Type B pancreatic cell (in vitro differentiated cells): ENCODE measurements around the gene INPP5K. TPM values are rescaled to one million over a fixed set of nuclear protein-coding genes. Genes with fewer than 3 reads are reported as not detected.

Experiments
- DNase-seq: peaks from one replicate; pipeline ENCODE4 v3.0.0; 2021; ENCODE audit warnings: mixed read lengths; ENCODE audit not compliant: unreplicated experiment; ENCODE audit errors: extremely low spot score
- H3K27ac Mint-ChIP-seq: 2 replicates; pipeline ENCODE4 v1.8.0; 2021; ENCODE audit warnings: mild to moderate bottlenecking, mixed read lengths
- H3K27me3 Mint-ChIP-seq: 2 replicates; pipeline ENCODE4 v1.8.0; 2021; ENCODE audit warnings: mixed read lengths
- H3K36me3 Mint-ChIP-seq: 2 replicates; pipeline ENCODE4 v1.8.0; 2021; ENCODE audit warnings: mixed read lengths
- H3K4me1 Mint-ChIP-seq: one replicate; pipeline ENCODE4 v1.8.0; 2021; ENCODE audit warnings: mixed read lengths; ENCODE audit not compliant: unreplicated experiment
- H3K4me3 Mint-ChIP-seq: 2 replicates; pipeline ENCODE4 v1.8.0; 2021; ENCODE audit warnings: mild to moderate bottlenecking, mixed read lengths
- H3K9me3 Mint-ChIP-seq: 2 replicates; pipeline ENCODE4 v1.8.0; 2021; ENCODE audit warnings: mixed read lengths
- total RNA-seq: library from RNA; stranded (reverse); gene quantifications from 2 replicates; pipeline ENCODE4 v1.2.1, GENCODE V29; 2021; ENCODE audit warnings: low replicate concordance
- TF ChIP-seq, protein P1 (sequence below): fragments of 200-600 bp; sonication (generic); conservative IDR thresholded peaks from 2 replicates; pipeline ENCODE4 v1.5.0; 2021; ENCODE audit warnings: antibody characterized with exemption, mild to moderate bottlenecking

INPP5K gene
- total RNA-seq, 1 donor from 2014 or later: 21.2 TPM

DNA sequence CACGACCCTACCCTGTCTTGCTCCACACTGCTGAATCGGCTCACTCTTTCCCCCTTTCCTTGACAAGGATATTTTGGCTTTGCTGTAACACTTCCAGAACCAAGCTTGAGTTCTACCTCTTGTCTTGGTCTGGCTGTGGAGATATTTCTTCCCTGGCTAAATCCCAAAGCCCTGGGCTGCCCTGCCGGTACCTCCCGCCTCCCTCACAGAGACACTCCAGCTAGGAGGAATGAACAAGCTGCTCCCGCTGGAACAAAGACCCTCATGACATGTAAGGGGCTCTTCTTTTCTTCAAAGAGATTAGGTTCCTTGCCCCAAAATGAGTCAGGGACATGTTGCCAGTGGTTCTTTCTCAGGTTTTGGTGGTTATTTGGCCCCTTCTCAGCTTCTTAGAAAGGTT lies 10.8 kb downstream of the INPP5K start:
- Mint-ChIP-seq H3K4me1 (peaks cover 12% of the 10 kb centered on the region), H3K9me3 (no peaks in the 10 kb centered on the region), H3K4me3 (no peak overlapping the region), H3K27me3 (no peaks in the 10 kb centered on the region), H3K27ac (no peak overlapping the region), H3K36me3 (peaks cover 4% of the 10 kb centered on the region)
- DNase-seq: no peak
- TF ChIP-seq, protein P1, sequence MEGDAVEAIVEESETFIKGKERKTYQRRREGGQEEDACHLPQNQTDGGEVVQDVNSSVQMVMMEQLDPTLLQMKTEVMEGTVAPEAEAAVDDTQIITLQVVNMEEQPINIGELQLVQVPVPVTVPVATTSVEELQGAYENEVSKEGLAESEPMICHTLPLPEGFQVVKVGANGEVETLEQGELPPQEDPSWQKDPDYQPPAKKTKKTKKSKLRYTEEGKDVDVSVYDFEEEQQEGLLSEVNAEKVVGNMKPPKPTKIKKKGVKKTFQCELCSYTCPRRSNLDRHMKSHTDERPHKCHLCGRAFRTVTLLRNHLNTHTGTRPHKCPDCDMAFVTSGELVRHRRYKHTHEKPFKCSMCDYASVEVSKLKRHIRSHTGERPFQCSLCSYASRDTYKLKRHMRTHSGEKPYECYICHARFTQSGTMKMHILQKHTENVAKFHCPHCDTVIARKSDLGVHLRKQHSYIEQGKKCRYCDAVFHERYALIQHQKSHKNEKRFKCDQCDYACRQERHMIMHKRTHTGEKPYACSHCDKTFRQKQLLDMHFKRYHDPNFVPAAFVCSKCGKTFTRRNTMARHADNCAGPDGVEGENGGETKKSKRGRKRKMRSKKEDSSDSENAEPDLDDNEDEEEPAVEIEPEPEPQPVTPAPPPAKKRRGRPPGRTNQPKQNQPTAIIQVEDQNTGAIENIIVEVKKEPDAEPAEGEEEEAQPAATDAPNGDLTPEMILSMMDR: no peak

- Mint-ChIP-seq H3K4me1 (peaks cover 12% of the 10 kb centered on the region), H3K9me3 (no peaks in the 10 kb centered on the region), H3K27me3 (no peaks in the 10 kb centered on the region), H3K4me3 (no peak overlapping the region), H3K27ac (no peak overlapping the region), H3K36me3 (peaks cover 4% of the 10 kb centered on the region)
- TF ChIP-seq, protein P1: no peak
- DNase-seq: no peak
Observed at GRCh38 chr17:1504866-1505265, 11.5 kb downstream of the INPP5K start.

DNA sequence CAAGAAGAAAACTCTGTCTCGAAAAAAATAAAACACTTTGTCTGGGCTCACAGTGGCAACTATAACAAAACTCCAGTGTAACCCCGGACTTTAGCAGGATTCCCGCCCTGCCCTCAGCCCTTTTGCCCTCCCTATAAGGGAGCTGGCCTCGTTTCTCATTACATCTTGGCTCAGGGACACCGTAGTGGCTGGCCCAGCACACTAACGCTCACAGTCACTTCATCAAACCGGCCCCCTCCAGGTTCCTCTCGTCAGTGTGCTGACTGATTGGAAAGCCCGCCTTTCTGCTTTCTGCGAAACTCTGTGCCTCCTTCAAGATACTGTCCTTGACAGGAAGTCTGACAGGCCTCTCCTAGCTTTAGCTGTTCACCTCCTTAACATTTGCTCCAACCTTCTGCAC lies 12.7 kb downstream of the INPP5K start:
- Mint-ChIP-seq H3K27me3 (no peaks in the 10 kb centered on the region), H3K4me3 (no peak overlapping the region), H3K4me1 (peaks cover 5% of the 10 kb centered on the region), H3K9me3 (no peaks in the 10 kb centered on the region), H3K27ac (no peak overlapping the region), H3K36me3 (no peaks in the 10 kb centered on the region)
- TF ChIP-seq, protein P1: no peak
- DNase-seq: no peak

DNA sequence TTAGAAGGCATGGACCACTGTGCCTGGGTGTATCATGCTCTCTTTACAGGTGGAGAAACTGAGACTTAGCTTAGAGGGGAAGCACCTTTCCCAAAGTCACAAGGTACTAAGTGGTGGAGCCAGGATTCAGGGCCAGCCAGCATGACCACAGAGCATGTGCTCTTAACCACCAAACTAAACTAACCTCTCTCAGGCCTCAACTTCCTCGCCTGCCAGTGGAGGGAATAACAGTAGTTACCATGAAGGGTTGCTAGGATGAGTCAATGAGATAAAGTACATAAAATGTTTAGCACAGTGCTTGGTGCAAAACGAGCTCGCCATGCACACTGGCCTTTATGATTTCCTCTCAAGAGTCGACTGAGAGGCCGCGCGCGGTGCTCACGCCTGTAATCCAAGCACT lies 17.5 kb downstream of the INPP5K start:
- TF ChIP-seq, protein P1: no peak
- Mint-ChIP-seq H3K27me3 (no peaks in the 10 kb centered on the region), H3K4me3 (no peak overlapping the region), H3K36me3 (no peaks in the 10 kb centered on the region), H3K27ac (peak overlapping the region; percentile 66), H3K9me3 (no peaks in the 10 kb centered on the region), H3K4me1 (peaks cover 6% of the 10 kb centered on the region)
- no peak for DNase-seq

DNA sequence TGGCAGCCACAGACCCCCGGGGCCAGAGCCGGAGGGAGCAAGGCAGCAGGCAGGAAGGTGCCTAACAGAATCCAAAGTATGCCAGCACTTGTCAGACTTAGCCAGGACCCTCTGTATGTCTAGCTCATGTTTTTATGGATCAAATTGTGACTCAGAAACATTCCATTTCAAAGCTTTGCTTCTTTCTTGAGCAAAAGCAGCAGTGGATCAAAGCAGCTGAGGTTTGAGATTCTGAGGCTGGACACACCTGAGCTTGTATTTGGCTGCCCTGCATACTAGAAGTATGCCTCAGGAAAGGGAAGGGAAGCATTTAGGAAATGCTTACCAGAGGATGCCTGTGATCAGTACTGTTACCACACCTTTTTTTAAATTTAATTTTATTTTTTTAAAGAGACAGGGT lies 18.2 kb downstream of the INPP5K start:
- peaks cover 4% of the 10 kb centered on the region for H3K4me1 Mint-ChIP-seq
- peak overlapping the region; percentile 71 for H3K27ac Mint-ChIP-seq
- no peak overlapping the region for H3K4me3 Mint-ChIP-seq
- H3K36me3 Mint-ChIP-seq: no peaks in the 10 kb centered on the region
- TF ChIP-seq, protein P1: no peak
- DNase-seq: no peak
- no peaks in the 10 kb centered on the region for H3K27me3 Mint-ChIP-seq
- H3K9me3 Mint-ChIP-seq: no peaks in the 10 kb centered on the region

DNA sequence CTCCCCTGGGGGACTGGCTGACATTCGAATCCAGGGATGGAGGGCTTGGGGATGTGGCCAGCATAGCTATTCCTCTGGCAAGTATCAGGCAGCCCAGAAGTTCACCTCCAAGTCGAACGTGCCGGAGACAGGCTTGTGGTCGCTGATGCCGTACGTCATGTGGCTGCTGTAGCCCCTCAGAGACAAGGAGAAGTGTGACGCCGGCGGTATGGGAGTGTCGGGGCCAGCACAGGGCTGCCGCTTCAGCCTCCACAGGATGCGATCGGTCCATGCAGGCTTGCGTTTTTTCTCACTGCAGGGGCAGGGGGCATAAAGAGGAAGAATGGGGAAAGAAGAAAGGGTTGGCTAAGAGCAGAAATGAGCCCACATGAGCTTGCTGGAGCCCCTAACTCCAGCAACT lies 18.6 kb downstream of the INPP5K start:
- H3K4me1 Mint-ChIP-seq: peaks cover 4% of the 10 kb centered on the region
- peak overlapping the region; percentile 71 for H3K27ac Mint-ChIP-seq
- H3K4me3 Mint-ChIP-seq: no peak overlapping the region
- no peaks in the 10 kb centered on the region for H3K9me3 Mint-ChIP-seq
- H3K27me3 Mint-ChIP-seq: no peaks in the 10 kb centered on the region
- H3K36me3 Mint-ChIP-seq: no peaks in the 10 kb centered on the region
- DNase-seq: no peak
- TF ChIP-seq, protein P1: no peak
